Karpas-422 (cell line): ENCODE data around the gene CORO1A. TPM values are rescaled to one million over a fixed set of nuclear protein-coding genes. Genes with fewer than 3 reads are reported as not detected.

ENCODE experiments used
- small RNA-seq: library from RNA; depleted of rRNA; stranded (forward); fragments of <200 nt; gene quantifications from one replicate; pipeline ENCODE3, GENCODE V24; 2014
- total RNA-seq: library from RNA; depleted of rRNA; stranded (reverse); fragments of >200 nt; shearing (Covaris generic); gene quantifications from 2 replicates; pipeline ENCODE4 v1.2.3, GENCODE V29; 2014; ENCODE audit warnings: low replicate concordance; rRNA removed

CORO1A gene
- total RNA-seq, 1 experiment from 2014 or later, result 362 TPM

Small RNAs within 50 kb of the gene (small RNA-seq; reads per million reads assigned to genes)
- gene AC106782.4, result not detected

Other genes starting within 250 kb of the CORO1A start
- gene TMEM219, start 221.5 kb upstream of the CORO1A start, total RNA-seq, result 120 and 128 TPM in 2 replicates
- gene TAOK2, start 209.7 kb upstream of the CORO1A start, total RNA-seq, result 21.5 and 30.7 TPM in 2 replicates
- 9.6 and 22.1 TPM in 2 replicates for gene HIRIP3, start 188.0 kb upstream of the CORO1A start, total RNA-seq
- 67.7 and 94.0 TPM in 2 replicates for gene INO80E, start 187.4 kb upstream of the CORO1A start, total RNA-seq
- not detected in 2 replicates for gene DOC2A, start 172.6 kb upstream of the CORO1A start, total RNA-seq
- not detected in 2 replicates for gene C16orf92, start 160.4 kb upstream of the CORO1A start, total RNA-seq
- gene TLCD3B, start 152.3 kb upstream of the CORO1A start, total RNA-seq, result 1.0 TPM in 1 of 2 replicates, not detected in the other
- gene ALDOA, start 117.8 kb upstream of the CORO1A start, total RNA-seq, result 1,486 and 1,797 TPM in 2 replicates
- 103 and 154 TPM in 2 replicates for gene PPP4C, start 107.6 kb upstream of the CORO1A start, total RNA-seq
- 1.8 and 2.1 TPM in 2 replicates for gene TBX6, start 91.7 kb upstream of the CORO1A start, total RNA-seq
- gene YPEL3, start 87.4 kb upstream of the CORO1A start, total RNA-seq, result 62.1 and 93.0 TPM in 2 replicates
- gene GDPD3, start 70.1 kb upstream of the CORO1A start, total RNA-seq, result 2.1 and 3.3 TPM in 2 replicates
- 29.9 and 55.6 TPM in 2 replicates for gene MAPK3, start 60.4 kb upstream of the CORO1A start, total RNA-seq
- 98.5 and 166 TPM in 2 replicates for gene BOLA2B, start 10.1 kb downstream of the CORO1A start, total RNA-seq
- 18.3 and 101 TPM in 2 replicates for gene SLX1A, start 10.3 kb downstream of the CORO1A start, total RNA-seq
- gene SULT1A3, start 15.7 kb downstream of the CORO1A start, total RNA-seq, result 7.1 and 13.8 TPM in 2 replicates
- gene NPIPB13, start 64.9 kb downstream of the CORO1A start, total RNA-seq, result 0.58 and 9.1 TPM in 2 replicates
- 45.4 and 65.1 TPM in 2 replicates for gene CD2BP2, start 171.7 kb downstream of the CORO1A start, total RNA-seq
- 31.2 and 45.5 TPM in 2 replicates for gene TBC1D10B, start 186.9 kb downstream of the CORO1A start, total RNA-seq
- not detected in 2 replicates for gene MYL11, start 191.2 kb downstream of the CORO1A start, total RNA-seq
- gene SEPTIN1, start 199.0 kb downstream of the CORO1A start, total RNA-seq, result 64.1 and 117 TPM in 2 replicates
- gene ZNF48, start 211.8 kb downstream of the CORO1A start, total RNA-seq, result 18.2 and 20.5 TPM in 2 replicates
- gene ZNF771, start 224.0 kb downstream of the CORO1A start, total RNA-seq, result 13.1 and 20.0 TPM in 2 replicates
- gene DCTPP1, start 246.4 kb downstream of the CORO1A start, total RNA-seq, result 31.3 and 48.5 TPM in 2 replicates